ENCODE measurements around the gene ATG13. TPM values are rescaled to one million over a fixed set of nuclear protein-coding genes. Genes with fewer than 3 reads are reported as not detected.

The ATG13 gene
- total RNA-seq, 2 donors from 2014 or later, result 51.4 to 52.1 TPM

GRCh38 chr11:46682773-46683752 is 65.7 kb downstream of the ATG13 start:
- no peak for ATAC-seq
- DNase-seq, result peak; percentile 7
- intact Hi-C loops (cut with DNase I), result no loop called here

DNA sequence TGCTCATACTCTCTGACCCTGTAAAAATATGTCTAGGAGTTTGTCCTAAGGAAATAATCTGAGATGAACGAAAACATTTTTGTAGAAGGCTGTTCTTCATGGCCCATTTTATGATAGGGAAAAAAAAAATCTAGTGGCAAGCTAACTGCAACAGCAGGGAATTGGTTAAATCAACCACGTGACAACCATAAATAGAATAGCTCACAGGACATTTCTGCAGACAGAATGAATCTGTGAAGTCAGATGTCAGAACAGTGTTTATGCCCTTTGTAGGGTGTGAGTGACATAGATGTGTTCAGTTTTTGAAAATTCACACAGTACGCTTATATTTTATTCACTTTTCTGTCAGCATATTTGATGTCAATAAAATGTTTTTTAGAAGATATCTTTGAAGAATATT is 67.0 kb downstream of the ATG13 start:
- peak; percentile 12 to 74 for ATAC-seq
- no peak for DNase-seq
- intact Hi-C loops (cut with DNase I), result no loop called here

DNA sequence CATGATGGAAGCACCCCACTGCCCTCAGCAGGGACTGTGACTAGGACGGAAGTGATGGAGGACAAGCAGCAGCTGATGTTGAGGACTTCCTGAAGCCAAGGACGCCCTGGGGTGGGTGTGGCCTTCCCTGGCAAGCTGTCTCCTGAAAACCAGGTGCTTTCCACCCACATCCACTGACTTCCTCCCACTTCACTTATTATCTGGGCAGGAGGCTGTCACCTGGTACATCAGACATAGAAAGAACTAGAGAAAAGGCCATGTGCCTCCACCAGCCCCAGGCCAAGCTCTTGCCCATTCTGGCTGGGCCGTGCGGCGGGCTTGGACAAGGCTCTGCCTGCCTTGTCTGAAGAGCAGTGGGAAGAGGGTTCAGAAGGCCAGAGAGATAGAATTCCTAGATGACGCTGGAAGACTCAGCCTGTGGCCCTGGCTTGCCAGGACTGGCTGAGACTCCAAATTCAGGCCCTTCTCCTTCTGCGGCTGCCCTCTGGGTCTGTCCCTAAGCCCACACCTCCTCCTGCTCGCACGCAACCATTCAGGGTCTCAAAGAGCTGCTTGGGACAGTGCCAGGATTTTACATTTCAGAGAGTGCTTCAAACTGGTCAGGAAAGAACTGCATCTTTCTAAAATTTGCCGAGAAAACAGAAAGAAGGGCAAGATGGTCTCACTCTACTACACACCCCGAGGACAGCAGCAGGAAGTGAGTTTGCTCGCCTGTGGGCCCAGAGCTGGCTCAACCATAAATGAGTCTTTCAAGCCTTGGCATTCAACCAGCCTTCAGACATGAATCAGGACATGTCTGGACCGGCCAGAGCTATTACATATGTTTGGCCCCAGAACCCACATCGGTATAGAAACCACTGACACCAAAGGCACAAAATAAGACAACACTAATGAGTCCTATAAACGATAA is 69.8 kb downstream of the ATG13 start:
- ATAC-seq (peak; percentile 46 to 75), DNase-seq (peak; percentile 43)

DNA sequence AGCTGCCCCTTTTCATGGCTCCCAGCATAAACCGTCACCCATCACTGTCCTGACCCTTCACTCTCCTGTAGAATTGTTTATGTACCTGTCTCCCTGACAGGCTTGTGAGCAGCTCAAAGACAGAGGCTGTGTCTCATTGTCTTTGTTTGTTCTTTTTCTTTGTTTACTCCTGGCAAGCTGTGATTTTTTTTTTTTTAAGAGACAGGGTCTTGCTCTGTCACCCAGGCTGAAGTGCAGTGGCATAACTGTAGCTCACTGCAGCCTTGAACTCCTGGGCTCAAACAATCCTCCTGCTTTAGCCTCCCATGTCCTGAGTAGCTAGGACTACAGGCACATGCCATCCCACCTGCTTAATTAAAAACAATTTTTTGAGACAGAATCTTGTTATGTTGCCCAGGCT is 73.3 kb downstream of the ATG13 start:
- no peak for DNase-seq
- intact Hi-C loops (cut with DNase I), result no loop called here

More for the DNA sequence above, 69.8 kb downstream of the ATG13 start:
- intact Hi-C loops (cut with DNase I), result no loop called here

GRCh38 chr11:46692450-46692849 is 75.1 kb downstream of the ATG13 start:
- ATAC-seq (no peak), DNase-seq (no peak)
- intact Hi-C loops (cut with DNase I), result no loop called here

More for the DNA sequence above, 73.3 kb downstream of the ATG13 start:
- no peak for ATAC-seq

GRCh38 chr11:46693597-46694012 is 76.3 kb downstream of the ATG13 start:
- ATAC-seq (peak; percentile 2 to 12), DNase-seq (no peak)
- intact Hi-C loops (cut with DNase I), result no loop called here

GRCh38 chr11:46694072-46694471 is 76.7 kb downstream of the ATG13 start:
- ATAC-seq (no peak), DNase-seq (no peak)
- intact Hi-C loops (cut with DNase I), result no loop called here

DNA sequence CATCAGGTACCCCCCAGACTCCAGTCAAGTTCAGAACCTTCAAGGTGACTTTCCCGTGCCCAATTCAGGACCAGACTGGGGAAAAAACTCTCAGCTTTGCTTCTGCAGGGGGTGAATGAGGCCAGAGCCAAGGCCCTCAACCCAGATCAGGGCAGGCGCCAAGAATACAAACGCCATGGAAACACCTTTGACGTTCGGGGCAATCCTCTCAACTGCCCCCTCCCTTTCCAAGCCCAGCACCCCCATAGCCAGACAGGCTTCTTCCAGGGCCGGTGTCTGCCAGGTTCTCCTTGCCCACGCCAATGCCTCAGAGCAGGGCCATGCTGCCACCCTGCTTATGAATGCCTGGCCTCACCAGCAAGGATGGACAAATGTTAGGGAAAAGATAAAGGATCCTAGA is 77.3 kb downstream of the ATG13 start:
- no peak for DNase-seq
- intact Hi-C loops (cut with DNase I), result no loop called here
- ATAC-seq, result no peak

DNA sequence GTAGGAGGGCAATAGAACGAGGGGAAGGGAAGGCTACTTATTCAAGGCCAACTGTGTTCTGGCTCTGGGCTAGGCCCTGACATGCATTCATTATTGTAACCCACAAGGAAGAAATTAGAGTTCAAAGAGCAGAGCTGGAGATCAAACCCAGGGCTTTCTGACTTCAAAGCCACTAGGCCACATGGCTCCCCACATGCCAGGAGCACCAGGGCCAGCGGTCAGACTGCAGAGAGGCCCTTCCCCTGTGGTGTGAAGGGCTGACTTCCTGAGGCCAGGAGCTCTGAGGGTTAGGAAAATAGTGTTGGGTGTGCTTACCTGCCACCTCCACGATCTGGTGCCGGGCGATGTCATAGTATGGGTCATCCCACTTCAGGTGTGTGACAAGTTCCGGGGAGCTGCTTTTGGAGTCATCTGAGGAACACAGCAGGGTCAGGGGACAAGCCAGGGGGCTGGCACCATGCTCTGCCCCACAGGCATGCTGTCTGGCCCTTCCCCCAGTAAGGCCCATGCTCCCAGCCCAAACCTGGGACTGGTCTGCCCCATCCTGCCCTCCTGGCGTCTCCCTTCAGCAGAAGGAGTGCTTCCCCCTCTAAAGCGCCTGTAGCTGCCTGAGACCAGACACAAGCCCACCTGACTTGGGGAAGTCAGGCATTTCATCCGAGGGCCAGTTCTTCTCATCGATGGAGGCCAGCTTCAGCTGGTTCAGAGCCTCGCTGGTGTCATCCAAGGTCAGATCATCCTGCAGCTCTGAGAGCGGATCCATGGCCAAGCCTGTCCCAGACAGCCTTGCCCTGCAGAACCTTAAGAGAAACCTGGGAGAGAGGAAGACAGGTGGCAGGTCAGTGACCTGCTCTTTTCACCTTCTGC is 78.2 kb downstream of the ATG13 start:
- intact Hi-C loops (cut with DNase I), result no loop called here
- no peak for DNase-seq
- ATAC-seq, result no peak

DNA sequence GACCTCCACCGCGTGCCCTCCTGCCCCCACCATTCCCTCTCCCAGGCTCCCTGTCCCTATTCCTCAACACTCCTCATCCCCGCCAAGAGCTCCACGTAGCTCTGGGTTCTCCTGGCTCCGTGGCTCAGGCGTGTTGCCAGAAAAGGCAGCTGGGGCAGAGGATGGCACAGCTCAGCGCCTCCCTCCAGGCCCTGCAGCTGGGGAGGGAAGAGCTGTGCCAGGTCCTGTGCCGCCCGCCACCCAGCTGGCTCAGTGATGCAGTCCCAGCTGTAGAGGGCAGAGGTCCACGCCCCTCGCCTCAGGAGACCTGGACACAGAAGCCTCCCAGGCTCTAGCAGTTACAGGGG is 78.8 kb downstream of the ATG13 start:
- peak; percentile 74 for DNase-seq
- intact Hi-C loops (cut with DNase I), result no loop called here
- peak; percentile 38 to 51 for ATAC-seq

- intact Hi-C loops (cut with DNase I), result no loop called here
- DNase-seq (no peak), ATAC-seq (peak; percentile 17 to 35)
Observed at GRCh38 chr11:46697303-46697702, 80.0 kb downstream of the ATG13 start.

- ATAC-seq, result no peak
- intact Hi-C loops (cut with DNase I), result no loop called here
- no peak for DNase-seq
Observed at GRCh38 chr11:46697723-46698122, 80.4 kb downstream of the ATG13 start.

GRCh38 chr11:46698597-46698996 is 81.2 kb downstream of the ATG13 start:
- DNase-seq, result no peak

DNA sequence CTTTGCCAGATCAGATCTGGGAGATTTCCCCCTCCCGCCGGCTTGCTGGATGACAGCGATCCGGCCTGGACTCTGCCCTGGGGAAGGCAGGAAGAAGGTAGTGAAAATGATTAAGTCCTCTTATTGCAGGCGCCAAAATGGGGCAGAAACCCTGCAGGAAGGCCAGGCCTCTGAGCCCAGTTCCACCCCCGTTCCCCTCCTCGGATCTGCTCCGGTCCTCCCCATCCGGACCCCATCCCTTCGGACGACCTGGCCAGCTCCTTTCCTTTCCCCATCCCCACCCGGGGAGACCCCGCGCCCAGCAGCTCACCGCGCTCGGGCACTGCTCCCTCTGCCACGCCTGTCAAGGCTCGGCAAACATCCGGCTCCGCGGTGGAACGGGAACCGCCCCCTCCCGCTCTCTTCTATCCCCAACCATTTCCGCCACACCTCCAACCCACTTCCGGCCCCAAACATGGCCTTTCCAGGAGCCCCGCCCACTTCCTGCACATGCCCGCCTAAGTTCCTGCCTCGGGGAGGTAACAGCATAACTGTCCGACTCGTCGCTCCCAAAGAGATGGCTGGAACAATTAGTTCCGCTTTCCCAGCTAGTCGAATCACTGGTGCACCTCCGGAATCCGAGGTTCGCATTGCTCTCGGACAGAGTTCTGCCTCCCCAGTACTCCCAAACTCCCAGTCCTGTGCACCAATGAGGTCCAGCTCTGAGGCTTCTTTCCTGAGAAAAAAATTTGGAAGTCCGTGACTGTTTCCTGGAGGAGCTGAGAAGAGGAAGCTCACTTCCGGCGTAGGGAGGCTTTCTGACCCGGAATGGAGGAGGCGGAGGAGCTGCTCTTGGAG is 83.1 kb downstream of the ATG13 start, which contains the start of the genes ARHGAP1 and ZNF408:
Gene ARHGAP1, minus strand, starts transcription at position 379 of the 837 bp plus-strand sequence. CDS start 4,512 bp downstream, outside the sequence.
Gene ZNF408, plus strand, starts transcription at position 791 of the 837 bp plus-strand sequence. Its CDS starts 17 bp downstream, at position 808.
- ATAC-seq, result peak; percentile 93 to 95
- peak; percentile 100 for DNase-seq
- intact Hi-C loops (cut with DNase I), result no loop called here

More at GRCh38 chr11:46698597-46698996, 81.2 kb downstream of the ATG13 start:
- ATAC-seq, result no peak
- intact Hi-C loops (cut with DNase I), result no loop called here

GRCh38 chr11:46701078-46701654 is 83.8 kb downstream of the ATG13 start:
- intact Hi-C loops (cut with DNase I), result no loop called here
- ATAC-seq, result no peak
- no peak for DNase-seq

GRCh38 chr11:46705070-46705688 is 87.8 kb downstream of the ATG13 start:
- intact Hi-C loops (cut with DNase I), result no loop called here
- DNase-seq (no peak), ATAC-seq (no peak)

GRCh38 chr11:46706886-46707285 is 89.5 kb downstream of the ATG13 start:
- ATAC-seq (no peak), DNase-seq (no peak)
- intact Hi-C loops (cut with DNase I), result no loop called here
